Body of pancreas (tissue), 4 donors: ENCODE data around the gene SVIL.

Experiments used
- POLR2A ChIP-seq, 3 donors: fragments of 450-650 bp; IDR thresholded peaks; one replicate each; pipeline ENCODE4 v1.6.1; 2016; ENCODE audit warnings: antibody characterized with exemption in 3 of 3, mild to moderate bottlenecking in 2 of 3
- TF ChIP-seq, protein P1 (sequence below), 7 experiments: fragments of 450-650 bp in 4 of 7; fragments of 200-600 bp in 3 of 7; sonication (generic) in 3 of 7; IDR thresholded peaks; one replicate each; pipeline ENCODE4 v1.5.1; 2016 to 2019; ENCODE audit warnings: antibody characterized with exemption in 7 of 7

DNA sequence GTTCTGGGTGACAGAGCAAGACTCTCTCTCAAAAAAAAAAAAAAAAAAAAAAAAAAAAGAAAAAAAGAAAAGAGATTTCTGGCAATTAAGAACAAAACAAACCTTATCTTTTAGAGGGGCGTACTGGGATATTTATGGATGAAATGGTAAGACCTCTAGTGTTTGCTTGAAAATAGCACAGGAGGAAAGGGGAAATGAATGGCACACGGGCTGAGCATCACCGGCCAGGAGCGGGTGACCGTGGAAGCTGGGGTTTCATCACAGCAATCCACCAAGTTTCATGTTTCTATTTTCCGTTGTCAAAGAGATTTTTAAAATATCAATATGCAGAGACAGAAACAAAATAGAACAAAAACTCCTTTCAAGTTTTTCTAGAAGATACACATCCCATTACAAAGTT, 105.6 kb downstream of the SVIL start:
- TF ChIP-seq, protein P1, sequence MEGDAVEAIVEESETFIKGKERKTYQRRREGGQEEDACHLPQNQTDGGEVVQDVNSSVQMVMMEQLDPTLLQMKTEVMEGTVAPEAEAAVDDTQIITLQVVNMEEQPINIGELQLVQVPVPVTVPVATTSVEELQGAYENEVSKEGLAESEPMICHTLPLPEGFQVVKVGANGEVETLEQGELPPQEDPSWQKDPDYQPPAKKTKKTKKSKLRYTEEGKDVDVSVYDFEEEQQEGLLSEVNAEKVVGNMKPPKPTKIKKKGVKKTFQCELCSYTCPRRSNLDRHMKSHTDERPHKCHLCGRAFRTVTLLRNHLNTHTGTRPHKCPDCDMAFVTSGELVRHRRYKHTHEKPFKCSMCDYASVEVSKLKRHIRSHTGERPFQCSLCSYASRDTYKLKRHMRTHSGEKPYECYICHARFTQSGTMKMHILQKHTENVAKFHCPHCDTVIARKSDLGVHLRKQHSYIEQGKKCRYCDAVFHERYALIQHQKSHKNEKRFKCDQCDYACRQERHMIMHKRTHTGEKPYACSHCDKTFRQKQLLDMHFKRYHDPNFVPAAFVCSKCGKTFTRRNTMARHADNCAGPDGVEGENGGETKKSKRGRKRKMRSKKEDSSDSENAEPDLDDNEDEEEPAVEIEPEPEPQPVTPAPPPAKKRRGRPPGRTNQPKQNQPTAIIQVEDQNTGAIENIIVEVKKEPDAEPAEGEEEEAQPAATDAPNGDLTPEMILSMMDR (IDR thresholded peaks at IDR 0.05) = no peak
- TF ChIP-seq POLR2A (IDR thresholded peaks at IDR 0.05) = no peak
